HFF-Myc (cell line): ENCODE data around the gene MYL6B.

ENCODE experiments used
- DNase-seq: peaks from one replicate; pipeline ENCODE4 v3.0.0-alpha.2; 2011; ENCODE audit warnings: low read depth; ENCODE audit errors: extremely low read depth
- H3K4me3 ChIP-seq: replicated peaks from 2 replicates; pipeline ENCODE4 v1.5.1; 2011; ENCODE audit warnings: low read depth, mild to moderate bottlenecking, control low read depth, low read length
- TF ChIP-seq, protein P1 (sequence below): IDR thresholded peaks from 2 replicates; pipeline ENCODE4 v1.5.1; 2012; ENCODE audit warnings: mild to moderate bottlenecking, low read depth, low read length, control low read depth; ENCODE audit errors: missing control alignments

MYL6B gene

DNA sequence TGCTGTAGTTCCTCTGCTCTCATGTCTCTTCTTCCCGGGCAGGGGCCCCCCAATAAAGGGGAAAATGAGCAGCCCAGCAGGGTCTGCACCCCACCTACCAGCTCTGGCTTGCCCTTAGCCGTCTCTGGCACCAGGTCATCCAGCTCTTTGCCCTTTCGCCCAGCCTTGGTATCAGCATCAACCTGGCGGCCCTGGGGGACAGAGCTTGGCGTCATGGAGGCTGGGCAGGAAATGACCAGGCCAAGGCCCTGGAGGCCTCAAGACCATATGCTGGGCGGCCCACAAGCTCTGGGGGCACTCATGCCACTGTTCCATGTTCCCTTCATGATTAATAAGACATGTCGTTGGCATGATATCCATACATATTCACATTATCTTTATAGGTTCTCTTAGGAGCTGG lies 20.5 kb downstream of the MYL6B start:
- TF ChIP-seq, protein P1, sequence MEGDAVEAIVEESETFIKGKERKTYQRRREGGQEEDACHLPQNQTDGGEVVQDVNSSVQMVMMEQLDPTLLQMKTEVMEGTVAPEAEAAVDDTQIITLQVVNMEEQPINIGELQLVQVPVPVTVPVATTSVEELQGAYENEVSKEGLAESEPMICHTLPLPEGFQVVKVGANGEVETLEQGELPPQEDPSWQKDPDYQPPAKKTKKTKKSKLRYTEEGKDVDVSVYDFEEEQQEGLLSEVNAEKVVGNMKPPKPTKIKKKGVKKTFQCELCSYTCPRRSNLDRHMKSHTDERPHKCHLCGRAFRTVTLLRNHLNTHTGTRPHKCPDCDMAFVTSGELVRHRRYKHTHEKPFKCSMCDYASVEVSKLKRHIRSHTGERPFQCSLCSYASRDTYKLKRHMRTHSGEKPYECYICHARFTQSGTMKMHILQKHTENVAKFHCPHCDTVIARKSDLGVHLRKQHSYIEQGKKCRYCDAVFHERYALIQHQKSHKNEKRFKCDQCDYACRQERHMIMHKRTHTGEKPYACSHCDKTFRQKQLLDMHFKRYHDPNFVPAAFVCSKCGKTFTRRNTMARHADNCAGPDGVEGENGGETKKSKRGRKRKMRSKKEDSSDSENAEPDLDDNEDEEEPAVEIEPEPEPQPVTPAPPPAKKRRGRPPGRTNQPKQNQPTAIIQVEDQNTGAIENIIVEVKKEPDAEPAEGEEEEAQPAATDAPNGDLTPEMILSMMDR = no peak
- no peak overlapping the region for H3K4me3 ChIP-seq
- DNase-seq = no peak

DNA sequence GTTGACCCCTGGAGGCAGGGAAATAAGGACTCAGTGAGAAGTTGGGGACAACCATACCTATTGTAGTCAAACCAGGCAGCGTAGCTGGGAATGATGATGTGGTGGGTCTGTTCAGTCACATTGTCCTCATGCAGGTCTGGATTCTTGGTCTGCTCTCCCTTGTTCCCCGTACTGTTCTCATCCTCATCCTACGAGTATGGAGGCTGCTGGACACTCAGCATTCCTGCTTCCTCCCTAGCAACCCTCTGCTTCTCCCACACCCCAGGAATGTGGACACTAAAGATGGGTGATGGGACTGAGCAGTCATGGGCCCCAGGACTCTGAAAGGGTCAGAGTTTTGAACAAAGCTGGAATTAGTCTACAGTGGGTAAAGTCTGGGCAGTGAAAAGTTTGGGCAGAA lies 26.0 kb downstream of the MYL6B start:
- no peak for DNase-seq
- no peak overlapping the region for H3K4me3 ChIP-seq
- TF ChIP-seq, protein P1 = no peak

DNA sequence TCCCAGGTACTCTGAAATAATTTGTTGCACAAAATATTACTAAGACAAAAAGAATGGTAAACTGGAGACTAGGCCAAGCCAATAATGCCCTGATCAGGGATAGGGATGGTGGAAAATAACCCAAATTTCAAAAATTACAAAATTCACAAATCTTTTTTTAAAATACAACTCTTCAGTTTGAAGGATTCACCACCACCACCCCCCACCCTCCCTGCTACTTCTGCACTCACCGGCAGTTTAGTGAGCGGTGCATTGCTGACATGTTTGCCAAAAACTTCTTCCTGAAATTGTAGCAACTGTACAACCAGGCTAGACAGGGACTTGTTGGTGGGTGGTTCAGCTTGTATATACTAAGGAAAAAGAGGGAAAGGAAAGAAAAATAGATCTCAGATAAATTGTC lies 34.6 kb downstream of the MYL6B start:
- TF ChIP-seq, protein P1 = no peak
- DNase-seq = no peak
- H3K4me3 ChIP-seq = no peak overlapping the region

DNA sequence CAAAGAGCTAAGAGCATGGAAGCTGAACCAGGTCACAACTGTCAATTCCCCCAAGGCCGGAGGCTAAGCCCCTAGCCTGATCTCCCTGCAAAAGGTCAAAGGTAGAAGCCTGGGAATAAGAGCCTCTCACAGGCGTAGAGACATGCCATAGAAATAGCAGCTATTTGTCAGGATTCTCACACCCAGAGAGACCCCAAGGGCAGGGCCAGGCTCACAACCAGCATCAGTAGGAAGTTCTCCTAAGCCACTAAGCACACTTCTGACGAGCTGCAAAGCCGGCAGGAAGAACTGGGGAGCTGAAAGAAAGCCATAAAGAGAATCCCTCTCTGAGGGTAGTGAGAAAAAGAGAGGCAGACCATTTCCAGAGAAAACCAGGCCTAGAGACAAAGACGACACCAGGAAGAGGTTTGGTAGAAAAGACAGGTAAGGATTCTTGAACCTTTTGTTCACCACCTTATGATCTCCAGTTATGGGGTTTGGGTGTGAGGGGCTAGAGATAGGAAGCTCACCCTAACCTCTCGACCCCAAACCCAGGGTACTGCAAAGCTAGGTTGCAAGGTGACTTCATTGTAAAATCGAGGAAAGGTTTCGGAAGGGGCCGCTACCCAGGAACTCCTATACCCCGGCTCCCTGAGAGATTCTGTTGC lies 35.9 kb downstream of the MYL6B start:
- TF ChIP-seq, protein P1 = no peak
- DNase-seq = no peak
- peak overlapping the region; percentile 80 for H3K4me3 ChIP-seq

DNA sequence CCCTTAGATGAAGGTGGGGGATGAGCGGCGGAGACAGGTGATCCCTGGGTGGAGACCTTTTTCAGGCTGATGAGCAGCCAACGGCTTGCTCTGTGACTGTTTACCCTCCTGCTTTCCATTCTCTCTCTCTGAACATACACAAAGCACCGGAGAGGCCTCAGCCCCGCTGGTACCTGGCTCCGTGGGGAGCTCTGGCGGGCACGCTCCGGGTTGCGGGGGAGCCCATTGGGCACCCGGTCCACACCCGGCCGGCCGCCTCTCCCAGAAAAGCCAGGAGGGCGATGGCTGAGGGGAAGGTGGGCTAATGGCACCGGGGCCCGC lies 36.4 kb downstream of the MYL6B start:
- DNase-seq = no peak
- TF ChIP-seq, protein P1 = no peak
- peak overlapping the region; percentile 80 for H3K4me3 ChIP-seq

DNA sequence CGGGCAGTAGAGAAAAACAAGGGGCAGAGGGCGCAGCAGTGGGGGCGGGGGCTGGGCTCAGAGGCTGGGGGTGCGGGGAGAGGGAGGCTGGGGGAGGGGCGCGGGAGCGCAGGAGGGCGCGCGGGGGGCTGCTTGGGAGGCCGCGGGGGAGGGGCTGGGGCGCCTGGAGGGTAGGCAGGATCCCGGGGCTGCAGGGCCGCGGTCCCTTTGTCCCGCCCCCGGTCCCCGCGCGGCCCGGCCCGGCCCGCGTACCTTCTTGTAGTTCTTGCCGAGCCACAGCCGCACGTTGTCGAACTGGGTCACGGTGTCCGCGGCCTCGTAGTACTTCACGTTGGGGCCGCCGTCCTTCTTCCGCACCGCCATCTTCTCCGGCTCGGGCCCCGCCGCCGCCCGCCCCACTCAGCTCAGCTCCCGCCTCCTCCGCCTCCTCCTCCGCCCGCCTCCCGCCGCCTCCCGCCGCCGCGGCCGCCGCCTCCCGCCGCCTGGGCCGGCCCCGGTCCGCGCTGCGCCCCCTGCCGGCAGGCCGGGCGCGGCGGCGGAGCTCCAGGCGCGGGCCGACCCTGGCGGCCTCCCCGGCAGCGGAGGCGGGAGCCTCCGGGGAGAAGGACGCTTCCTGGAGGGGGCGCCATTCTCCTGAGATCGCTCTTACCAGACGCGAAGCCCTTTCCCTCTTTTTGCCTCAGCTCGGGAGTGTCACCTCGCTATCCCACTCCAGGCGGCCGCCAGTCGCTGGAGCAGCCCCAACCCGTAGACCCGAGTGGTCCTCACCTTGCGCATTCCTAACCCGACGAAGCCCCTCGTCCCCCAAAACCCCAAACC lies 36.9 kb downstream of the MYL6B start, which contains the start of gene SMARCC2:
Gene SMARCC2, minus strand, starts transcription at position 385 of the 819 bp plus-strand sequence. Its CDS starts 22 bp downstream, at position 363.
- peak; percentile 70 for DNase-seq
- peak within 1 kb of the TSS; percentile 80 for H3K4me3 ChIP-seq
- TF ChIP-seq, protein P1 = peak; percentile 53
